Activated CD8-positive, alpha-beta memory T cell treated with anti-CD3 and anti-CD28 coated beads for 1 hour (primary cell): ENCODE measurements around the gene NOTO.
"Not testable (repeated sequence)": the region's sequence is repeated elsewhere in the genome, so short reads cannot be mapped to it uniquely, and the experiment has no call there.

Experiments used
- DNase-seq, 2 donors: peaks; one replicate each; pipeline ENCODE4 v3.0.0-alpha.2; 2020; ENCODE audit warnings: low read depth in 1 of 2; ENCODE audit errors: extremely low read depth in 1 of 2

Gene NOTO

GRCh38 chr2:73197579-73197978 is 4.8 kb upstream of the NOTO start:
- DNase-seq, result no peak

- DNase-seq, result not testable (repeated sequence)
Measured at GRCh38 chr2:73200281-73200680, 2.1 kb upstream of the NOTO start.

GRCh38 chr2:73203055-73203681 is 794 bp downstream of the NOTO start:
- DNase-seq, result no peak

GRCh38 chr2:73205611-73206010 is 3.2 kb downstream of the NOTO start:
- no peak for DNase-seq

GRCh38 chr2:73208258-73208657 is 5.9 kb downstream of the NOTO start:
- DNase-seq, result no peak

GRCh38 chr2:73210019-73210418 is 7.6 kb downstream of the NOTO start:
- DNase-seq, result no peak

- DNase-seq, result no peak
Measured at GRCh38 chr2:73210696-73211095, 8.3 kb downstream of the NOTO start.

- no peak for DNase-seq
Measured at GRCh38 chr2:73212098-73212447, 9.7 kb downstream of the NOTO start.

GRCh38 chr2:73212448-73213176 is 10.2 kb downstream of the NOTO start:
- peak in 1 of 2 donors; percentile 65 for DNase-seq

GRCh38 chr2:73214120-73215035 is 12.0 kb downstream of the NOTO start, which contains the start of gene SMYD5:
SMYD5 (plus strand) TSS chr2:73214245; CDS start chr2:73214267, 22 bp downstream.
- peak; percentile 81 to 83 for DNase-seq

- no peak for DNase-seq
Measured at GRCh38 chr2:73215254-73215653, 12.9 kb downstream of the NOTO start.

- DNase-seq, result no peak
Measured at GRCh38 chr2:73217160-73217559, 14.8 kb downstream of the NOTO start.

- DNase-seq, result no peak
Measured at GRCh38 chr2:73217826-73218225, 15.5 kb downstream of the NOTO start.

- no peak for DNase-seq
Measured at GRCh38 chr2:73218298-73218697, 15.9 kb downstream of the NOTO start.

GRCh38 chr2:73223821-73224220 is 21.4 kb downstream of the NOTO start:
- no peak for DNase-seq

GRCh38 chr2:73225513-73226360 is 23.4 kb downstream of the NOTO start:
- no peak for DNase-seq

GRCh38 chr2:73227086-73227485 is 24.7 kb downstream of the NOTO start:
- no peak for DNase-seq

- DNase-seq, result no peak
Measured at GRCh38 chr2:73228631-73229030, 26.3 kb downstream of the NOTO start.

GRCh38 chr2:73232403-73233153 is 30.2 kb downstream of the NOTO start:
- DNase-seq, result no peak
